ENCODE results near the gene PRICKLE1.

GRCh38 chr12:42570076-42570475 lies 19.5 kb downstream of the PRICKLE1 start:
- TF ChIP-seq CREB1 (CRISPR knock-in tag; IDR thresholded peaks at IDR 0.05; ENCODE audit: low read depth) (no peak), CTCF (conservative IDR thresholded peaks at IDR 0.05; ENCODE audit: low read depth in 2 of 2) (no peak), EZH2 (IDR thresholded peaks at IDR 0.05; ENCODE audit: low read depth, unreplicated experiment) (no peak), JUNB (IDR thresholded peaks at IDR 0.05; ENCODE audit: unreplicated experiment) (no peak), EZH2phosphoT487 (IDR thresholded peaks at IDR 0.05; ENCODE audit: unreplicated experiment) (no peak), POLR2AphosphoS5 (IDR thresholded peaks at IDR 0.05; ENCODE audit: low read depth) (no peak), ZNF331 (CRISPR knock-in tag; IDR thresholded peaks at IDR 0.05; ENCODE audit: low read depth) (no peak), ZNF114 (CRISPR knock-in tag; IDR thresholded peaks at IDR 0.05) (no peak), STAT1 (IDR thresholded peaks at IDR 0.05; ENCODE audit: unreplicated experiment) (no peak)
- TF ChIP-seq, protein P1, sequence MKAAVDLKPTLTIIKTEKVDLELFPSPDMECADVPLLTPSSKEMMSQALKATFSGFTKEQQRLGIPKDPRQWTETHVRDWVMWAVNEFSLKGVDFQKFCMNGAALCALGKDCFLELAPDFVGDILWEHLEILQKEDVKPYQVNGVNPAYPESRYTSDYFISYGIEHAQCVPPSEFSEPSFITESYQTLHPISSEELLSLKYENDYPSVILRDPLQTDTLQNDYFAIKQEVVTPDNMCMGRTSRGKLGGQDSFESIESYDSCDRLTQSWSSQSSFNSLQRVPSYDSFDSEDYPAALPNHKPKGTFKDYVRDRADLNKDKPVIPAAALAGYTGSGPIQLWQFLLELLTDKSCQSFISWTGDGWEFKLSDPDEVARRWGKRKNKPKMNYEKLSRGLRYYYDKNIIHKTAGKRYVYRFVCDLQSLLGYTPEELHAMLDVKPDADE (IDR thresholded peaks at IDR 0.05): no peak
- TF ChIP-seq, protein P2, sequence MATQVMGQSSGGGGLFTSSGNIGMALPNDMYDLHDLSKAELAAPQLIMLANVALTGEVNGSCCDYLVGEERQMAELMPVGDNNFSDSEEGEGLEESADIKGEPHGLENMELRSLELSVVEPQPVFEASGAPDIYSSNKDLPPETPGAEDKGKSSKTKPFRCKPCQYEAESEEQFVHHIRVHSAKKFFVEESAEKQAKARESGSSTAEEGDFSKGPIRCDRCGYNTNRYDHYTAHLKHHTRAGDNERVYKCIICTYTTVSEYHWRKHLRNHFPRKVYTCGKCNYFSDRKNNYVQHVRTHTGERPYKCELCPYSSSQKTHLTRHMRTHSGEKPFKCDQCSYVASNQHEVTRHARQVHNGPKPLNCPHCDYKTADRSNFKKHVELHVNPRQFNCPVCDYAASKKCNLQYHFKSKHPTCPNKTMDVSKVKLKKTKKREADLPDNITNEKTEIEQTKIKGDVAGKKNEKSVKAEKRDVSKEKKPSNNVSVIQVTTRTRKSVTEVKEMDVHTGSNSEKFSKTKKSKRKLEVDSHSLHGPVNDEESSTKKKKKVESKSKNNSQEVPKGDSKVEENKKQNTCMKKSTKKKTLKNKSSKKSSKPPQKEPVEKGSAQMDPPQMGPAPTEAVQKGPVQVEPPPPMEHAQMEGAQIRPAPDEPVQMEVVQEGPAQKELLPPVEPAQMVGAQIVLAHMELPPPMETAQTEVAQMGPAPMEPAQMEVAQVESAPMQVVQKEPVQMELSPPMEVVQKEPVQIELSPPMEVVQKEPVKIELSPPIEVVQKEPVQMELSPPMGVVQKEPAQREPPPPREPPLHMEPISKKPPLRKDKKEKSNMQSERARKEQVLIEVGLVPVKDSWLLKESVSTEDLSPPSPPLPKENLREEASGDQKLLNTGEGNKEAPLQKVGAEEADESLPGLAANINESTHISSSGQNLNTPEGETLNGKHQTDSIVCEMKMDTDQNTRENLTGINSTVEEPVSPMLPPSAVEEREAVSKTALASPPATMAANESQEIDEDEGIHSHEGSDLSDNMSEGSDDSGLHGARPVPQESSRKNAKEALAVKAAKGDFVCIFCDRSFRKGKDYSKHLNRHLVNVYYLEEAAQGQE (IDR thresholded peaks at IDR 0.05; ENCODE audit: unreplicated experiment): no peak
